ENCODE results near the gene TBRG4. TPM values are rescaled to one million over a fixed set of nuclear protein-coding genes. Genes with fewer than 3 reads are reported as not detected.
A peak's percentile ranks its signal among the peaks of the same experiment; 100 is the strongest.

TBRG4 gene
- total RNA-seq, 1 donor from 2014 or later = 73.0 TPM

DNA sequence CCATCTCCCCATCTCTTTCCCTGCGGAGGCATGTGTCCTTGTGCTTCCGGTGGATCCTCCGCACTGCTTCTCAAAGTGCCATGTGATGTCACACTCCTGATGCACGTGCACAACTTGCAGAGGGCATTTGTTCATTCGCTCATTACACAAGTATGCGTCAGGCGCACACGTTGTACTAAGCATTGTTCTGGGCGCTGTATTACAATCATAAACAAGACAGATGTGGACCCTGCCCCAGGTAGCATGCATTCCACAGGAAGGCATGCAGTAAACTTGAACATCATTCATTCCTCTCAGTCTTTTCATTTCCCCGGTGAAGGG is 37.1 kb upstream of the TBRG4 start:
- Mint-ChIP-seq H3K4me1 (ENCODE audit: low read depth) (no peaks in the 10 kb centered on the region), H3K27ac (no peak overlapping the region), H3K36me3 (ENCODE audit: insufficient read depth) (no peaks in the 10 kb centered on the region), H3K9me3 (ENCODE audit: low read depth) (no peaks in the 10 kb centered on the region), H3K27me3 (peaks cover 29% of the 10 kb centered on the region), H3K4me3 (ENCODE audit: low read depth) (no peak overlapping the region)
- DNase-seq (ENCODE audit: low spot score, unreplicated experiment) = no peak
- TF ChIP-seq, protein P1, sequence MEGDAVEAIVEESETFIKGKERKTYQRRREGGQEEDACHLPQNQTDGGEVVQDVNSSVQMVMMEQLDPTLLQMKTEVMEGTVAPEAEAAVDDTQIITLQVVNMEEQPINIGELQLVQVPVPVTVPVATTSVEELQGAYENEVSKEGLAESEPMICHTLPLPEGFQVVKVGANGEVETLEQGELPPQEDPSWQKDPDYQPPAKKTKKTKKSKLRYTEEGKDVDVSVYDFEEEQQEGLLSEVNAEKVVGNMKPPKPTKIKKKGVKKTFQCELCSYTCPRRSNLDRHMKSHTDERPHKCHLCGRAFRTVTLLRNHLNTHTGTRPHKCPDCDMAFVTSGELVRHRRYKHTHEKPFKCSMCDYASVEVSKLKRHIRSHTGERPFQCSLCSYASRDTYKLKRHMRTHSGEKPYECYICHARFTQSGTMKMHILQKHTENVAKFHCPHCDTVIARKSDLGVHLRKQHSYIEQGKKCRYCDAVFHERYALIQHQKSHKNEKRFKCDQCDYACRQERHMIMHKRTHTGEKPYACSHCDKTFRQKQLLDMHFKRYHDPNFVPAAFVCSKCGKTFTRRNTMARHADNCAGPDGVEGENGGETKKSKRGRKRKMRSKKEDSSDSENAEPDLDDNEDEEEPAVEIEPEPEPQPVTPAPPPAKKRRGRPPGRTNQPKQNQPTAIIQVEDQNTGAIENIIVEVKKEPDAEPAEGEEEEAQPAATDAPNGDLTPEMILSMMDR (IDR thresholded peaks at IDR 0.05; ENCODE audit: unreplicated experiment) = no peak

DNA sequence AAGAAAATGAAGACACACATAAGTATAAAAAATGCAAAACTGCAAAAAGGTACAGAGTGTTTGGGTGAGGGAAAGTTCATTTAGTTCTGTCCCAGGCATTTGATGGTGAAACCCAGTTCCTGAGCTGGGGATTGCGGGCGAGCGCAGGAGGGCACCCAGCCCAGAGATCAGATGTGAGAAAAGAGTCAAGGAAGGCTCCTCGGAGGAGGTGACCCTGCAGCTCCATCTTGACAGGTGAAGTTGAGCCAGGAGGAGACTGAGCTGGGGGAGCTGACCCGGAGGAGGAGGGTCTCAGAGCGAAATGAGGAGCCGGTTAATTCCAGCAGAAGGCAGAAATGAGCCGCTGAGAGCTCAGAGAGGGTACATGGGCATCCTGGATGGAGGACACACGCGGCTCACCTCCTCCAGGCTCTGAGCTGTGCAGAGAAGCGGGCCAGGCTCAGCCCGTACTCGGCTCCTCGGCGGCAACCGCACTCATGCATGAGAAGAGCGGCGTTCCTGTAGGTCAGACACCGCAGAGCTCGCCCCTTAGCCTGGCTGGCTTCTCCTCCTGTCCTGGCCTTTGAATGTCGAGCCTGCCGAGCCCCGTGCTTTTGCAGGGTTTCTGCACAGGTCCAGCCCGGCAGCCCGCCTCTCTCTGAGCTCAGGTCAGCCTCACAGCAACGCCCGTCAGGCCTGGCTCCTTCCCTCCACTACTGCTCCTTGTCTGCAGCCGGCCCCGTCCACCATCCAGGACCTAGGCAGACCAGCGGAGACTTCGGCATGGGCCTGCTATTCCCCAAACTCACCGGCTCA is 36.6 kb upstream of the TBRG4 start:
- Mint-ChIP-seq H3K27ac (no peak overlapping the region), H3K27me3 (peaks cover 29% of the 10 kb centered on the region), H3K9me3 (ENCODE audit: low read depth) (no peaks in the 10 kb centered on the region), H3K36me3 (ENCODE audit: insufficient read depth) (no peaks in the 10 kb centered on the region), H3K4me1 (ENCODE audit: low read depth) (no peaks in the 10 kb centered on the region), H3K4me3 (ENCODE audit: low read depth) (no peak overlapping the region)
- TF ChIP-seq, protein P1 (IDR thresholded peaks at IDR 0.05; ENCODE audit: unreplicated experiment) = no peak
- no peak for DNase-seq (ENCODE audit: low spot score, unreplicated experiment)

DNA sequence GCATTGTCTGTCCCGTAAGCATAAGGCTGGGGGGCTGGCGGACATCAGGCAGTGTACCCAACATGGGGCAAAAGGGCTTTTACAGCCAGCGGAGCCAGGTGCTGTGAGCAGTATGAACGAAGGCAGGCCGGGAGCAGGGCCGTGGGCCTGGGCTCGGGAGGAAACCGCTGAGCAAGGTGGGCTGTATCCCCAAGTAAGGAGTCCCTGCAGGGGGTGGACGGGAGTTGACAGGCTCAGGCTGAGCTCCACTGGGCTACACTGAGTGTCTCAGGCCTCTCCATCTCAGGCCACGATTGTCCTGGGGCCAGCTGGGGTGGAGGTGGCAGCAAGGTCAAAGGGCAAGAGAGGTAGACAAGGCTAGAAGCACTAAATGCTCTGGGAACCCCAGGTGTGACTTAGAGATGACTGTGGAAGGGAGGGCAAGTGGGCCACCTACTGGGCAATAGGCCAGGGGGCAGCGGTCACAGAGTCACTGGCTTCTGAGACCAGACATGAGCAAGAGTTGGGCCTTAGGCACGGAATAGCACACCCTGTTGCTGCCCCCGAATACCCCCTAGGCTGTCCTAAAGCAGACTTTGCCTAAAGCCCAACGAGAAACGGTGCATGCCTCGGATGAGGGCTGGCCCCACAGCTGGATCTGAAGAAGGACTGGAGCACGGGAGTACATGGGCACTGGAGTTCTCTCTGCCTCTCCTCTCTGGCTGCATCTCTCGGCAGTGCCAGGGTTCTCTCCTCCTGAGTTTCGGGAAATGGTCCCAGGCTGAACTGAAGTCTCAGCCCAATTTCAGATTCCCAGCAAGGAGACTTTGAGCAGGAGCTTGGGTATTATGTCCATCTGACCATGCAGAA is 35.3 kb upstream of the TBRG4 start:
- Mint-ChIP-seq H3K4me1 (ENCODE audit: low read depth) (no peaks in the 10 kb centered on the region), H3K4me3 (ENCODE audit: low read depth) (no peak overlapping the region), H3K9me3 (ENCODE audit: low read depth) (no peaks in the 10 kb centered on the region), H3K27me3 (peaks cover 21% of the 10 kb centered on the region), H3K27ac (no peak overlapping the region), H3K36me3 (ENCODE audit: insufficient read depth) (no peaks in the 10 kb centered on the region)
- DNase-seq (ENCODE audit: low spot score, unreplicated experiment) = no peak
- TF ChIP-seq, protein P1 (IDR thresholded peaks at IDR 0.05; ENCODE audit: unreplicated experiment) = peak; percentile 21

DNA sequence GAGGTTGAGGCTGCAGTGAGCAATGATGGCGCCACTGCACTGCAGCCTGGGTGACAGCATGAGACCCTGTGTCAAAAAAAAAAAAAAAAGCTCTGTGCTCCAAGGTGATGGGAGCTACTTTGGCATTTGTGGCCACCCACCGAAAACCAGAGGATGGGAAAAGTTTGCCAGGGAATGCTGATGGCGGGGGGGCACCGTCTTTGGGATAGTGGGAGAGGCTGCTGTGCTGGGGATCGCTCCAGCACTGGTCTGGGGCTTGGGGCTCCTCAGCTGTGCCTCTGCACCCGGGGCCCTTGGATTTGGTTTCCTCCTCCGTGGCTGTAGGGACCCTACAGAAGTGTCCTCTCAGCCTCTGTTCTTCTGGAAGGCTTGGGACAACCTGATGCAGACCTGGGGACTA is 34.4 kb upstream of the TBRG4 start:
- Mint-ChIP-seq H3K27ac (no peak overlapping the region), H3K4me1 (ENCODE audit: low read depth) (no peaks in the 10 kb centered on the region), H3K4me3 (ENCODE audit: low read depth) (no peak overlapping the region)

DNA sequence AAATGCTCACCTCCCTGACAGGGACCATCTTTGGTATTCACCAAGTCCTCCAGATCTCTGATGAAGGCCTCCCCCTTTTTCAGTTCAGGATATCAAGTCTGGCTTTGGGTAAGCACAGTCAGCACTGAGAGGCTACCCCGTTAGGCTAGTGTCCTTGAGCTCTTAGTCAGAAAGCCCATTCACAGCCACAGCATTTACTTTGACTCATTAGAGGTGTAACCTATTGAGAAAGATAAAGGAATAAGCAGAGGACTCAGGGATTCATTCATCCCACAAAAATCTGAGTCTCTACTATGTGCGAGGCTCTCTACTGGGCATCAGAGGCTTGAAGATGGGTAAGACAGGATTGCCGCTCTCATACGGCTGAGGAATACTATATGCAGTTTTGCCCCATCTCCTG is 32.1 kb upstream of the TBRG4 start:
- H3K4me3 Mint-ChIP-seq (ENCODE audit: low read depth) = no peak overlapping the region

More for the DNA sequence above, 34.4 kb upstream of the TBRG4 start:
- no peak for DNase-seq (ENCODE audit: low spot score, unreplicated experiment)
- TF ChIP-seq, protein P1 (IDR thresholded peaks at IDR 0.05; ENCODE audit: unreplicated experiment) = no peak
- no peaks in the 10 kb centered on the region for H3K9me3 Mint-ChIP-seq (ENCODE audit: low read depth)
- peaks cover 16% of the 10 kb centered on the region for H3K27me3 Mint-ChIP-seq
- no peaks in the 10 kb centered on the region for H3K36me3 Mint-ChIP-seq (ENCODE audit: insufficient read depth)

More for the DNA sequence above, 32.1 kb upstream of the TBRG4 start:
- Mint-ChIP-seq H3K4me1 (ENCODE audit: low read depth) (no peaks in the 10 kb centered on the region), H3K36me3 (ENCODE audit: insufficient read depth) (no peaks in the 10 kb centered on the region), H3K9me3 (ENCODE audit: low read depth) (no peaks in the 10 kb centered on the region), H3K27me3 (peaks cover 13% of the 10 kb centered on the region), H3K27ac (no peak overlapping the region)
- TF ChIP-seq, protein P1 (IDR thresholded peaks at IDR 0.05; ENCODE audit: unreplicated experiment) = no peak
- DNase-seq (ENCODE audit: low spot score, unreplicated experiment) = no peak
